Measurements from ENCODE around the gene TMPRSS12. TPM values are rescaled to one million over a fixed set of nuclear protein-coding genes. Genes with fewer than 3 reads are reported as not detected.
"Not testable (repeated sequence)": the region's sequence is repeated elsewhere in the genome, so short reads cannot be mapped to it uniquely, and the experiment has no call there.

TMPRSS12 gene, protein sequence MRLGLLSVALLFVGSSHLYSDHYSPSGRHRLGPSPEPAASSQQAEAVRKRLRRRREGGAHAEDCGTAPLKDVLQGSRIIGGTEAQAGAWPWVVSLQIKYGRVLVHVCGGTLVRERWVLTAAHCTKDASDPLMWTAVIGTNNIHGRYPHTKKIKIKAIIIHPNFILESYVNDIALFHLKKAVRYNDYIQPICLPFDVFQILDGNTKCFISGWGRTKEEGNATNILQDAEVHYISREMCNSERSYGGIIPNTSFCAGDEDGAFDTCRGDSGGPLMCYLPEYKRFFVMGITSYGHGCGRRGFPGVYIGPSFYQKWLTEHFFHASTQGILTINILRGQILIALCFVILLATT
- not detected for total RNA-seq

DNA sequence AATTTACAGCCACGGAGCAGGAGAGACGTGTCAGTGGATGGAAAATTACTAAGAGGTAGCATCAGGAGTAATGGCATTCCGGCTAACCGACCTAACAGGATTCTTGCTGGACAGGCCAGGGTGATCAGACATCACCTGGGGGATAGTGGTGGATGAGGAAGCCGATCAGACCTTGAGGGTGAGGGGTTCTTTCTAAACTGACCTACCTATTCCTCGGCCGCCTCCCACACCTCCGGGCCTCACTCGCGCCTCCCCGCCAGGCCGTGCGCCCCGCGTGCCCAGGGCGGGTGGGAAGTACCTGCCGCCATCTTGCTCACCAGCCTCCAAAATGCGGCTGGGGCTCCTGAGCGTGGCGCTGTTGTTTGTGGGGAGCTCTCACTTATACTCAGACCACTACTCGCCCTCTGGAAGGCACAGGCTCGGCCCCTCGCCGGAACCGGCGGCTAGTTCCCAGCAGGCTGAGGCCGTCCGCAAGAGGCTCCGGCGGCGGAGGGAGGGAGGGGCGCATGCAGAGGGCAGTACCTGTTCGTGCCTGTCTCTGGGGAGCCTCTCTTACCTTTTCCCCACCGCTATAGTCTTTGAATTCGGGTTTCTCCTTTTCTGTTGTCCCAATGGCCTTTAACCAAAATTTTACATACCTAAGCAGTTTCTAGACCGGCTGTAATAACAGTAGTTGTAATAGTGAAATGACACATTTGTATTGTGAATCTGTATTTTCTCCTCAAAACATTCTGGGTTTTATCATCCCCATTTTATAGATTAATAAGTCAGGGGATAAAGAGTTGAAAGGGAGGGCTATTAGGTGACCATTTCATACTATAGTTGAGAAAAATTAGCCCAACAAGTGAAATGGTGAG is at the start of gene TMPRSS12:
Gene TMPRSS12, plus strand, starts transcription at position 290 of the 857 bp plus-strand sequence. Its CDS starts 39 bp downstream, at position 329.
- POLR2A ChIA-PET: no interaction called here
- CTCF ChIA-PET: no interaction called here

- ChIA-PET CTCF (no interaction called here), POLR2A (no interaction called here)
These were observed 42.8 kb upstream of the TMPRSS12 start for GRCh38 chr12:50799908-50800307.

DNA sequence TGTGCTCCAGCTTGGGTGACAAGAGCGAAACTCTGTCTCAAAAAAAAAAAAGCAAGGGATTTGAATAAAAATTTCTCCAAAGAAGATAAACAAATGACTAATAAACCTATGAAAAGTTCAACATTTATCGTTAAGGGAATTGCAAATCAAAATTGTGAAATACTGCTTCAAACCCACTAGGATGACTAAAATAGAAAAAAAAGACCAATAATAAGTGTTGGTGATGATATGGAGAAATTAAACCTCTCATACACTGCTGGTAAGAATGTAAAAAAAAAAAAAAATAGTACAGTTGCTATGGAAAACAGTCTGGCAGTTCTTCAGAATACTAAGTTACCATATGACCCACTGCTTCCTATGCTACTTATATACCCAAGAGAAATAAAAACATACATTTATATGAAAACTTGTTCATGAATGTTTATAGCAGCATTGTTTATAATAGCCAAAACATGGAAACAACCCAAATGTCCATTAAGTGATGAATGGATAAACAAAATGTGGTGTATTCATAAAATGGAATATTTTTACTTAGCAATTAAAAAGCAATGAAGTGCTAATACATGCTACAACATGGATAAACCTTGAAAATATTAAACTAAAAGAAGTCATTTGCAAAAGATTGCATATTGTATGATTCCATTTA is 39.4 kb upstream of the TMPRSS12 start:
- POLR2A ChIA-PET: no interaction called here
- CTCF ChIA-PET: no interaction called here

- CTCF ChIA-PET: no interaction called here
- POLR2A ChIA-PET: no interaction called here
These were observed 36.5 kb upstream of the TMPRSS12 start for GRCh38 chr12:50806176-50806575.

GRCh38 chr12:50809131-50809530 is 33.6 kb upstream of the TMPRSS12 start:
- CTCF ChIA-PET: interaction anchor here (1.0 kb wide), 1 partner anchor 46 kb away, joined by 3 read pairs; the partner anchor contains the start of gene ATF1
- POLR2A ChIA-PET: not testable (repeated sequence)

- CTCF ChIA-PET: interaction anchor here (0.6 kb wide), 1 partner anchor 263 kb away, joined by 3 read pairs; no protein-coding TSS in a partner anchor
- POLR2A ChIA-PET: not testable (repeated sequence)
These were observed 27.8 kb upstream of the TMPRSS12 start for GRCh38 chr12:50814921-50815320.

GRCh38 chr12:50820177-50820576 is 22.5 kb upstream of the TMPRSS12 start:
- CTCF ChIA-PET: no interaction called here
- POLR2A ChIA-PET: no interaction called here

DNA sequence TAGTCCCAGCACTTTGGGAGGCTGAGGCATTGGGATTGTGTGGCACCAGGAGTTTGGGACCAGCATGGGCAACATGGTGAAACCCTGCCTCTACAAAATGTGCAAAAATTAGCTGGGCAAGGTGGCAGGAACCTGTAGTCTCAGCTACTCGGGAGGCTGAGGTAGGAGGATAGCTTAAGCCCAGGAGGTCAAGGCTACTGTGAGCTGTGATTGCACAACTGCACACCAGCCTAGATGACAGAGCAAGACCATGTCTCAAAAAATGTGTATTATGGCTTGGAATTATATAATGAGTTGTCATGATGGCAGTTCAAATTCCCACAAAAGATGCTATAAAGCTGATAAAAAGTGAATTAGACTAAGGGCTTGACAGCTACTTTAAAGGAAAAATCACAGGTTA is 20.6 kb upstream of the TMPRSS12 start:
- POLR2A ChIA-PET: no interaction called here
- CTCF ChIA-PET: interaction anchor here (0.6 kb wide), 1 partner anchor 53 kb away, joined by 4 read pairs; no protein-coding TSS in a partner anchor

- POLR2A ChIA-PET: not testable (repeated sequence)
- CTCF ChIA-PET: interaction anchor here (0.7 kb wide), 1 partner anchor 60 kb away, joined by 3 read pairs; the partner anchor contains the start of gene ATF1
These were observed 19.0 kb upstream of the TMPRSS12 start for GRCh38 chr12:50823724-50824123.

- CTCF ChIA-PET: interaction anchor here (0.6 to 1.7 kb wide), 7 partner anchors 48 to 203 kb away, joined by 3 to 8 read pairs (median 4); partner anchors contain the start of genes ATF1 and SLC11A2
These were observed 17.8 kb upstream of the TMPRSS12 start for GRCh38 chr12:50824914-50825313.

DNA sequence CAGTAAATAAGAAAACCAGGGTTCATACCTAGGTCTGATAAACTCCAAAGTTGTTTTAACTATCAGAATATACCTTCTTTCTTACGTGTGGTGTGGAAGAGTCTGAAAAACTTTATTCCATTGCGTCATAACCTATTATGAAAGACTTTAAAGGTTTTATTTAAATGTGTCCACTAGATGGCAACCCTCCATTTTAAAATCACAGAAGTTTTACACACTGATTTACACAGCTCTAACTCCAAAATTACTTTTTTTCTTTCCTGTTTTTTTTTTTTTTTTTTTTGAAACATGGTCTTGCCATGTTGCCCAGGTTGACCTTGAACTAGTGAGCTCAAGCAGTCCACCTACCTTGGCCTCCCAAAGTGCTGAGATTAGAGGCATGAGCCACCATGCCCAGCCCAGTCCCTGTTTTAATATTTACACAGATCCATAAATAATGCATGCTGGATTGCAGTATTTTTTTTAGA is 17.3 kb upstream of the TMPRSS12 start:
- POLR2A ChIA-PET: interaction anchor here (0.7 kb wide), 1 partner anchor 523 kb away, joined by 5 read pairs; no protein-coding TSS in a partner anchor
- CTCF ChIA-PET: interaction anchor here (0.6 to 1.7 kb wide), 8 partner anchors 48 to 203 kb away, joined by 3 to 8 read pairs (median 4); partner anchors contain the start of genes ATF1 and SLC11A2

More at GRCh38 chr12:50824914-50825313, 17.8 kb upstream of the TMPRSS12 start:
- POLR2A ChIA-PET: interaction anchor here (0.7 kb wide), 1 partner anchor 523 kb away, joined by 5 read pairs; no protein-coding TSS in a partner anchor

- POLR2A ChIA-PET: no interaction called here
- CTCF ChIA-PET: no interaction called here
These were observed 14.6 kb upstream of the TMPRSS12 start for GRCh38 chr12:50828121-50828520.

GRCh38 chr12:50828886-50829285 is 13.8 kb upstream of the TMPRSS12 start:
- ChIA-PET POLR2A (no interaction called here), CTCF (no interaction called here)

GRCh38 chr12:50833801-50834200 is 8.9 kb upstream of the TMPRSS12 start:
- POLR2A ChIA-PET, CTCF ChIA-PET: not testable (repeated sequence)

DNA sequence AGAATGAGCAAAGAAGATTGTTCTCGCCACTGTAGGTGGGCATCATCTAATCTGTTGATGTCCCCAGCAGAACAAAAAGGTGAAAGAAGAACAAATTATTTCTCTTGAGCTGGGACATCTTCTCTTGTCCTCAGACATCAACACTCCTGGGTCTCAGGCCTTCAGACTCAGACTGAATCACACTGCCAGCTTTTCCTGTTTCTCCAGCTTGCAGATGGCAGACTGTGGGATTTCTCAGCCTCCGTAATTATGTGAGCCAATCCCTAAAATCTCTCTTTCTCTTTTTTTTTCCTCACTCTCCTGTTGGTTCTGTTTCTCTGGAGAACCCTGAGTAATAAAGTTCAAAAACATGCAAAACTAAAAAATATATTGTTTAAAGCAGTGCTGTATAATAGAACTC is 3.7 kb upstream of the TMPRSS12 start:
- POLR2A ChIA-PET: no interaction called here

GRCh38 chr12:50840809-50841487 is 1.8 kb upstream of the TMPRSS12 start:
- ChIA-PET POLR2A (no interaction called here), CTCF (no interaction called here)

More for the DNA sequence above, 3.7 kb upstream of the TMPRSS12 start:
- CTCF ChIA-PET: no interaction called here

DNA sequence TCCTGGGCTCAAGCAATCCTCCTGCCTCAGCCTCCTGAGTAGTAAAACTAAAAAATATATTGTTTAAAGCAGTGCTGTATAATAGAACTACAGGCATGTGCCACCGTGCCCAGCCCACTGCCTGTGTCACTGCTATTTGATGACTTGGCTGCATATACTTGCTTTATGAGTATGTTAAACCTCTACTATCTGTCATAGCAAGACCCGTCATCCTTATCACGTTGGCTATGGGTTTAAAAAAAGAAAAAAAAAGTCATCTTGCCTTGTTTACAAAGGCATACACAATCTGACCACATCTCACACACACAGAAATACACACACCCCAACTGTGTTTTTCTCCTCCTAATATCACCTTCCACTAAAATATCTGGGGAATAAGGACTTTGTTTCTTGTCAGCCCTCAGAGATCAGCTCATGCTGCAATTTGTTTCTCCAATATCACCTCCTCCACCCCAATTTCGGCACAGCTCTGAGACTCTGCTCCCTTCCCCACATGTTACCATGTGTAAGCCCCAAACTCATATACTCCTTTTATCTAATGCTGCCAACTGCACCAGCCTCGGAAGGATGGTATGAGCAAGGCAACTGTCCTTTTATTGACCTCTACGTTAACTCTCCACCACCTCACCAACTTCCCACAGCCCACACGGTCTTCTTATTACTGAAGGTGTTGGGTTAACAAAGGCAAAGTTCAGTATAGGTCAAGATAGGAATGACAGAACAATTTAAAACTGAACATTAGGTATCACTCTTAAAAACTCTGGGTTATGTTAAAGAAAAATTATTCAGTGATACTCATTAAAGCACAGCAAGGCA is 802 bp upstream of the TMPRSS12 start:
- POLR2A ChIA-PET: no interaction called here
- CTCF ChIA-PET: no interaction called here

DNA sequence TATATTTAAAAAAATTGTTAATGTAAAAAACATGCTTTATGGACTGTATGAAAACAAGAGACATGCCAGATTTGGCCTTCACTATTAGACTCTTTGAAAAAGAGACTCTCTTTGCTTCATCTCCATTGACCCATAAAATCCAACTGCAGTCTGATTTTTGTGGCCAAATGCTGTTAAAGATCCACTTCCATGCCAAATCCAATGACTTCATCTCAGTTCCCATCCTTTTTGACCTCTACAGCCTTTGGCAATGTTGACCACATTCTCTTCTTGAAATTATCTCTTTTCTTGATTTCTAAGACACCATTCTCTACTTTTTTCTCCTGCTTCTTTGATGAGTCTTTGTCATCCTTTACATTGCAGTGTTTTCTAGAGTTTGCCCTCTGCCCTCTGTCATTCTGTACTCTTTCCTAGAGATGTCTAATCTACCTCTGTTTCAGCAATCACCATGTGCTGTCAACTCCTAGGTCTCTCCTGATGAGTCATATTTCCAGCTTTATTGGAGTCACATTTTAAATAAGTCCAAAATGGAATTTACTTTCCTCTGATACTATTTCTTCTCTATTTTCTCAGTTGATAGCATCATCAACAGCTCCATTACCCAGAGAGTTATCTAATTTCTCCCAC is 2.4 kb downstream of the TMPRSS12 start:
- CTCF ChIA-PET: no interaction called here
- POLR2A ChIA-PET: no interaction called here
